Peyer's patch (tissue), 4 donors: Measurements from ENCODE around the gene SEC11A.

Experiments
- POLR2A ChIP-seq, 2 donors: fragments of 450-650 bp; IDR thresholded peaks; one replicate each; pipeline ENCODE4 v1.5.1; 2017; ENCODE audit warnings: antibody characterized with exemption in 2 of 2, mild to moderate bottlenecking in 2 of 2, moderate library complexity in 2 of 2
- TF ChIP-seq, protein P1 (sequence below), 6 experiments: fragments of 450-650 bp in 4 of 6; fragments of 200-600 bp in 2 of 6; sonication (generic) in 1 of 6; IDR thresholded peaks; one replicate each; pipeline ENCODE4 v1.5.1; 2017 to 2019; ENCODE audit warnings: antibody characterized with exemption in 6 of 6, mild to moderate bottlenecking in 3 of 6, moderate library complexity in 1 of 6

DNA sequence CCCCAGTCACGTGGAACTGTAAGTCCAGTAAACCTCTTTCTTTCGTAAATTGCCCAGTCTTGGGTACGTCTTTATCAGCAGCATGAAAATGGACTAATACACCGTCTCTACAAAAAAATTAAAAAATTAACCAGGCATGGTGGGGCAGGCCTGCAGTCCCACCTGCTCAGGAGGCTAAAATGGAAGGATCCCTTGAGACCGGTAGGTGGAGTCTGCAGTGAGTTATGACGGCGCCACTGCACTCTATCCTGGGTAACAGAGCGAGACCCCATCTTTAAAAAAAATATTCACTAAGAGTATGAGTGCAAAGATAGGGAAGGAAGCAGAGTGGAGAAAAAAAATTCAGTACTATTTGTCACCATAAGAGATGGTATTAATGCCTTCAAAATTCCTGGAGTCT is 25.6 kb downstream of the SEC11A start:
- TF ChIP-seq POLR2A (IDR thresholded peaks at IDR 0.05) = no peak
- TF ChIP-seq, protein P1, sequence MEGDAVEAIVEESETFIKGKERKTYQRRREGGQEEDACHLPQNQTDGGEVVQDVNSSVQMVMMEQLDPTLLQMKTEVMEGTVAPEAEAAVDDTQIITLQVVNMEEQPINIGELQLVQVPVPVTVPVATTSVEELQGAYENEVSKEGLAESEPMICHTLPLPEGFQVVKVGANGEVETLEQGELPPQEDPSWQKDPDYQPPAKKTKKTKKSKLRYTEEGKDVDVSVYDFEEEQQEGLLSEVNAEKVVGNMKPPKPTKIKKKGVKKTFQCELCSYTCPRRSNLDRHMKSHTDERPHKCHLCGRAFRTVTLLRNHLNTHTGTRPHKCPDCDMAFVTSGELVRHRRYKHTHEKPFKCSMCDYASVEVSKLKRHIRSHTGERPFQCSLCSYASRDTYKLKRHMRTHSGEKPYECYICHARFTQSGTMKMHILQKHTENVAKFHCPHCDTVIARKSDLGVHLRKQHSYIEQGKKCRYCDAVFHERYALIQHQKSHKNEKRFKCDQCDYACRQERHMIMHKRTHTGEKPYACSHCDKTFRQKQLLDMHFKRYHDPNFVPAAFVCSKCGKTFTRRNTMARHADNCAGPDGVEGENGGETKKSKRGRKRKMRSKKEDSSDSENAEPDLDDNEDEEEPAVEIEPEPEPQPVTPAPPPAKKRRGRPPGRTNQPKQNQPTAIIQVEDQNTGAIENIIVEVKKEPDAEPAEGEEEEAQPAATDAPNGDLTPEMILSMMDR (IDR thresholded peaks at IDR 0.05) = no peak
